ENCODE data around the gene RETREG2.

The RETREG2 gene

GRCh38 chr2:219216535-219216915 lies 38.5 kb downstream of the RETREG2 start:
- DNase-seq = no peak

GRCh38 chr2:219218217-219218731 lies 40.2 kb downstream of the RETREG2 start:
- DNase-seq = peak; percentile 19

- peak; percentile 90 for DNase-seq
These were observed 40.9 kb downstream of the RETREG2 start, which contains the start of gene ABCB6 for GRCh38 chr2:219218732-219219701. Gene ABCB6, minus strand, starts transcription at chr2:219218958. Its CDS starts 285 bp downstream, at chr2:219218673.

- no peak for DNase-seq
These were observed 41.9 kb downstream of the RETREG2 start for GRCh38 chr2:219219784-219220532.

GRCh38 chr2:219220652-219221402 lies 42.8 kb downstream of the RETREG2 start:
- DNase-seq = no peak

- no peak for DNase-seq
These were observed 44.0 kb downstream of the RETREG2 start for GRCh38 chr2:219221957-219222518.

- no peak for DNase-seq
These were observed 45.9 kb downstream of the RETREG2 start for GRCh38 chr2:219223831-219224610.

- DNase-seq = no peak
These were observed 47.3 kb downstream of the RETREG2 start for GRCh38 chr2:219225350-219225749.

GRCh38 chr2:219228041-219228910 lies 50.2 kb downstream of the RETREG2 start:
- DNase-seq = no peak

- no peak for DNase-seq
These were observed 50.8 kb downstream of the RETREG2 start for GRCh38 chr2:219228911-219229304.

GRCh38 chr2:219229305-219230058 lies 51.4 kb downstream of the RETREG2 start, which contains the start of the genes ANKZF1 and ATG9A:
Gene ANKZF1, plus strand, starts transcription at chr2:219229806. Its CDS starts 452 bp downstream, at chr2:219230258.
Gene ATG9A, minus strand, starts transcription at chr2:219229636. Its CDS starts 1,612 bp downstream, at chr2:219228024.
- DNase-seq = peak; percentile 99

GRCh38 chr2:219230059-219230540 lies 52.0 kb downstream of the RETREG2 start:
- peak; percentile 34 for DNase-seq

- no peak for DNase-seq
These were observed 56.3 kb downstream of the RETREG2 start for GRCh38 chr2:219234331-219234730.

Data from CD4-positive, alpha-beta T cell treated with Interleukin-21 for 1 hour (primary cell).